ENCODE measurements around the gene TRAPPC1.

DNA sequence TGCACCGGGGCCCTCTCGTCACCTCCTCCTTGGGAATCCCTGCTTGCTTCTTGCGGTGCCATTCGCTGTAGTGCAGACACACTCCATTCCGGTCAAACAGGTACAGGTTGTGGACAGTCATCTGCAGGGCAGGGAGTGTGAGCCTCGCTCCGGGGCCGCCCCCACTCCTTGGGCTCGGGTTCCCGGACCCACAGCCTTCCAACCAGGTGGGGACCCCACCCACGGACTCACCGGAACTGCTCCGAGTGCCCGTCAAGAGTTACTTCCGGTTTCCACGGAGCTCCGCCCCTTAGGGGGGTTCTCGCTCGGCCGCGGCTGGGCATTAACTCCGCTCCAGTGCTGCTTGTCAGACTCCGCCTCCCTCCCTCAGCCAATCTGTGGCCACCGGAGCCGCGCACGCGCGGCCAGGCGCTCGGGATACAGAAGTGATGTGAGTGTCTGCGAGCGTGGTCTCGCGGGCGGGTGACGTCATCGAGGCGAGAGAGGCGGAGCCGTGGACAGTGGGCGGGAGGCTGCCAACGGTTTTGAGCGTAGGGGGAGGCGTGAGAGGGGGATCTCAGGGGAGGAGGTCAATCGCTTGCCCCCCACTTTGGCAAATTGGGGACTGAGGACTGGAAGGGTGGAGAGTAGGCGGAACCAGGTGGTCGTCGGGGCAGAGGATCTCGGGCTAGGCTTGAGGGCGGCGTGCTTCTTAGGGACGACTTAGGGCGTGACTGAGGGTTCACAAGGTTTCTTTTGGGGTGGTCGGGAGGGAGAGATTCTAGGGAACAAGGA is at the start of gene TRAPPC1, which contains the start of gene CNTROB:
- TF ChIP-seq EP300 (IDR thresholded peaks at IDR 0.05; ENCODE audit: low read depth), result no peak
- TF ChIP-seq, protein P1, sequence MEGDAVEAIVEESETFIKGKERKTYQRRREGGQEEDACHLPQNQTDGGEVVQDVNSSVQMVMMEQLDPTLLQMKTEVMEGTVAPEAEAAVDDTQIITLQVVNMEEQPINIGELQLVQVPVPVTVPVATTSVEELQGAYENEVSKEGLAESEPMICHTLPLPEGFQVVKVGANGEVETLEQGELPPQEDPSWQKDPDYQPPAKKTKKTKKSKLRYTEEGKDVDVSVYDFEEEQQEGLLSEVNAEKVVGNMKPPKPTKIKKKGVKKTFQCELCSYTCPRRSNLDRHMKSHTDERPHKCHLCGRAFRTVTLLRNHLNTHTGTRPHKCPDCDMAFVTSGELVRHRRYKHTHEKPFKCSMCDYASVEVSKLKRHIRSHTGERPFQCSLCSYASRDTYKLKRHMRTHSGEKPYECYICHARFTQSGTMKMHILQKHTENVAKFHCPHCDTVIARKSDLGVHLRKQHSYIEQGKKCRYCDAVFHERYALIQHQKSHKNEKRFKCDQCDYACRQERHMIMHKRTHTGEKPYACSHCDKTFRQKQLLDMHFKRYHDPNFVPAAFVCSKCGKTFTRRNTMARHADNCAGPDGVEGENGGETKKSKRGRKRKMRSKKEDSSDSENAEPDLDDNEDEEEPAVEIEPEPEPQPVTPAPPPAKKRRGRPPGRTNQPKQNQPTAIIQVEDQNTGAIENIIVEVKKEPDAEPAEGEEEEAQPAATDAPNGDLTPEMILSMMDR (IDR thresholded peaks at IDR 0.05), result no peak
